H1 (cell line): ENCODE results near the gene GABARAPL2. TPM values are rescaled to one million over a fixed set of nuclear protein-coding genes. Genes with fewer than 3 reads are reported as not detected.

Experiments
- BCL11A ChIP-seq, 2 experiments: IDR thresholded peaks; one replicate each; pipeline ENCODE4 v1.6.1; 2011; ENCODE audit warnings: low read depth in 2 of 2, low read length in 2 of 2, mild to moderate bottlenecking in 2 of 2
- CBX8 ChIP-seq: fragments of 300-800, 300-1000 bp; sonication (generic); IDR thresholded peaks from 2 replicates; pipeline ENCODE4 v1.7.1; 2016; ENCODE audit warnings: low read depth, low read length, borderline replicate concordance
- CHD2 ChIP-seq: IDR thresholded peaks from 2 replicates; pipeline ENCODE4 v1.6.1; 2012; ENCODE audit warnings: low read length, improper control_type of control experiment
- CHD7 ChIP-seq: fragments of 300-600 bp; sonication (generic); IDR thresholded peaks from 2 replicates; pipeline ENCODE4 v1.7.1; 2012; ENCODE audit warnings: low read length, moderate library complexity, mild to moderate bottlenecking, inconsistent platforms; ENCODE audit not compliant: insufficient replicate concordance
- HDAC2 ChIP-seq, 2 experiments: fragments of 300-600 bp in 1 of 2; sonication (generic) in 1 of 2; IDR thresholded peaks; 2 replicates each; pipeline ENCODE4 v1.6.1; 2011 to 2012; ENCODE audit warnings: low read depth in 2 of 2, low read length in 2 of 2, mild to moderate bottlenecking in 2 of 2, moderate library complexity in 2 of 2, borderline replicate concordance in 1 of 2, inconsistent platforms in 1 of 2
- MAFK ChIP-seq: IDR thresholded peaks from 2 replicates; pipeline ENCODE4 v1.6.1; 2012; ENCODE audit warnings: low read depth, mild to moderate bottlenecking, improper control_type of control experiment, low read length
- POLR2AphosphoS5 ChIP-seq: IDR thresholded peaks from 2 replicates; pipeline ENCODE4 v1.6.1; 2011; ENCODE audit warnings: low read depth, low read length
- RNF2 ChIP-seq: fragments of 200-900, 300-1000 bp; sonication (generic); IDR thresholded peaks from 2 replicates; pipeline ENCODE4 v1.7.1; 2016; ENCODE audit warnings: borderline replicate concordance, low read depth, mild to moderate bottlenecking, antibody characterized with exemption, low read length; ENCODE audit not compliant: poor library complexity, severe bottlenecking; ENCODE audit errors: missing control alignments
- SP2 ChIP-seq: IDR thresholded peaks from 2 replicates; pipeline ENCODE4 v1.6.1; 2012; ENCODE audit warnings: mild to moderate bottlenecking, low read length, inconsistent platforms
- TCF12 ChIP-seq: IDR thresholded peaks from 2 replicates; pipeline ENCODE4 v1.6.1; 2011; ENCODE audit warnings: low read depth, mild to moderate bottlenecking, low read length
- TEAD4 ChIP-seq: IDR thresholded peaks from 2 replicates; pipeline ENCODE4 v1.6.1; 2012; ENCODE audit warnings: low read depth, low read length, inconsistent platforms, mixed read lengths
- ZNF274 ChIP-seq: IDR thresholded peaks from 2 replicates; pipeline ENCODE4 v1.7.0; 2012; ENCODE audit warnings: low read length, borderline replicate concordance; ENCODE audit errors: extremely low read depth
- polyA plus RNA-seq, 7 experiments: library from polyadenylated mRNA; depleted of rRNA in 3 of 7; stranded (reverse) in 5 of 7; unstranded in 2 of 7; fragments of >200 nt in 5 of 7; fragments of 200-250 nt in 2 of 7; gene quantifications; 1 replicate in 5 of 7; 2 replicates in 1 of 7; 4 replicates in 1 of 7; pipeline versions ENCODE4 v1.2.1 to v1.2.3, GENCODE V29; 2011 to 2013; ENCODE audit warnings: missing spikeins in 2 of 7, mixed read lengths in 2 of 7
- total RNA-seq: library from RNA; stranded (reverse); fragmentation: NEBNext Ultra II Directional; extraction: Animal tissue kit (Norgen Biotek cat#: 25700); gene quantifications from 2 replicates; pipeline ENCODE4 v1.2.1, GENCODE V29; 2021

Gene GABARAPL2
- total and polyA plus RNA-seq, 2 of the 8 experiments (the other 6 are each of a cell fraction or from before 2014, with no cell fraction given), result 65.8 to 71.3 TPM

GRCh38 chr16:75555213-75555706, 10.9 kb upstream of the GABARAPL2 start (continued):
- TF ChIP-seq CHD7 (no peak), MAFK (no peak), CHD2 (no peak), TCF12 (no peak), HDAC2 (IDR thresholded peaks at IDR 0.05; ENCODE audit: borderline replicate concordance in 1 of 2, low read depth in 2 of 2, low read length in 2 of 2) (no peak), TEAD4 (no peak), RNF2 (no peak), CBX8 (no peak), SP2 (no peak), ZNF274 (no peak), BCL11A (IDR thresholded peaks at IDR 0.05; ENCODE audit: low read depth in 2 of 2, low read length in 2 of 2) (no peak), POLR2AphosphoS5 (0 out of 2 replicates have a peak, but pooled peaks have one; percentile 66)
